SK-MEL-5 (cell line): ENCODE results near the gene FOXK1. TPM values are rescaled to one million over a fixed set of nuclear protein-coding genes. Genes with fewer than 3 reads are reported as not detected.
A peak's percentile ranks its signal among the peaks of the same experiment; 100 is the strongest.

Source experiments
- DNase-seq: peaks from one replicate; pipeline ENCODE4 v3.0.0-alpha.2; 2016; ENCODE audit warnings: low read depth, low spot score
- in situ Hi-C: cut with HindIII; loops from 2 replicates; pipeline ENCODE4 v1.10.0; 2016; ENCODE audit warnings: low sequenced_read_pairs, high pct_unique_total_duplicates, low pct_unique_long_range_greater_than_20kb
- total RNA-seq: library from RNA; depleted of rRNA; stranded (reverse); fragments of >200 nt; shearing (Covaris generic); gene quantifications from 2 replicates; pipeline ENCODE4 v1.2.3, GENCODE V29; 2014

FOXK1 gene
- total RNA-seq, 1 experiment from 2014 or later, result 14.5 TPM

DNA sequence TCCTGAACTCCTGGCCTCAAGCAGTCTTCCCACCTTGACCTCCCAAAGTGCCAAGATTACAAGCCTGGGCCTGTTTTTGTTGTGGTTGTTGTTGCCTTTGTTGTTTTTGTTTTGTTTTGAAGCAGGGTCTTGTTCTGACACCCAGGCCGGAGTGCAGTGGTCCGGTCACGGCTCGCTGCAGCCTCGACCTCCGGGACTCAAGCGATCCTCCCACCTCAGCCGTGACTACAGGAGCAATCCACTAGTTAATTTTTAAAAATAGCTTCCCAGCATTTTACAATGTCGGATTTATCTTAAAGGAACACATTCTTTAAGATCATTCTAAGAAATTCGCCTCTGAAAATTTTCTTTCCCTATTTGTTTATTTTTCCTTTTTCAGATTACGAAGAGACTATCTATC is 65.7 kb downstream of the FOXK1 start:
- no peak for DNase-seq
- in situ Hi-C loops, result no loop called here

- peak; percentile 31 for DNase-seq
- in situ Hi-C loops, result no loop called here
These were observed 66.2 kb downstream of the FOXK1 start for GRCh38 chr7:4748231-4748681.

DNA sequence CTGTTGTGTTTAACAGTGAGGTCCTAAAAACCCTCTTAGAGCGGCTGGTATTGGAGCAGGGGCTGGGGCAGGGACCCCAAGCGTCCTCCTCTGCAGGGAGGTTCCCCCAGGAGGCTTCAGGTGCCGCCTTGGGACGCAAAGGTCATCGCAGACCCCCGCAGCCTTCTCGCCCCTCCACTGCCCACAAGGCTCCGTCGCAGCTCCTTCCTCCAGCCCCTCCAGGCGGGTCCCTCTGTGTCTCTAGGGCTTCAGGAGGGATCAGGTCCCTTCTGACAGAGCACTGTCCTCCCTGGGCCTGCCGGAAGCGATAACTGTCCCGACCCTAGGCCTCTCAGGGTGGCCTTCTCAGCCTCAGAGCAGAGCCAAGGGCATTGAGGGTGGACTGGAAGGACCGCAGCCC is 67.3 kb downstream of the FOXK1 start:
- no peak for DNase-seq
- in situ Hi-C loops, result no loop called here

DNA sequence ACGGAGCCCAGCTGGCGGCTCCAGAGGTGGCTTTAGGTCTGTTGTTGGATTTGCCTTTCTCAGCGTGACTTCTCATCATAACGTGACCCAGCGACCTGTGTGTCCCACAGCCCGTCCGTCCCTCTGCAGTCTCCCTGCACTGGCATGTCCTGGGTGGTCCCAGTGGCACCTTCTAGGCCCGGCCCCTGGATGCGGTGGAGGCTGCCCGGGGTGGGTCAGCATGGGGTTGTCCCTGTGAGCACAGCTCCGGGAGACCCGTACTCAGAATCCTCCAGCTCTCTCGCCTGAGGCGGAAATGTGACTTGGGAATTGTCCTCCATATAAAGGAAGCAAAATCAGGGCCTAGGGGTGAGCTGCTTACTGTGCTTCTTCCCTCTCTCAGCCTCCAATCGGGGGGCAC is 67.7 kb downstream of the FOXK1 start:
- DNase-seq, result no peak
- in situ Hi-C loops, result no loop called here

DNA sequence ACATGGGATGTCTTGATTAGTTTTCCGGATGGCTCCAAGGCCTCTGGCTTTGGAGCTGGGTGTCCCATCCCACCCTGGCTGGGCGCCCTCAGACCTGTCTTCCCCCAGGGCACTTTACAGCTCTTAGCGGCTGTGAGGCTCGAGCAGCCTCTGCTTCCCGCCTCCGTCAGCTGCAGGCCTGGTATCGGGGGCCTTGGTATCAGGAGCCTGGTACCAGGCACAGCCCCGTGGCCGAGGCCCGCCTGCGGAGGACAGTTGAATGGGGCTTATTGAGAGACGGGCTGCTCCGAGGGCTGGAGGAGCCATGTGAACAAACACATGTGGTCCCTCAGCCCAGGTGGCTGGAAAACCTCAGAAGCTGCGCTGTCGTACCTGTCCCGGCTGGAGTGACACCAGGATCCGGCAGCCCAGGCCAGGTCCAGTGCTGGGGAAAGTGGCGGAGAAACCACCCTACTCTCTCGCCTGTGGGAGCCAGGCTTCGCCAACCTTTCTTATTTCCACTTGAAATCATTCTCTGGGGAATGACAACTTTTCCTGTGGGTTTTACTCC is 69.4 kb downstream of the FOXK1 start:
- in situ Hi-C loops, result no loop called here
- DNase-seq, result no peak

DNA sequence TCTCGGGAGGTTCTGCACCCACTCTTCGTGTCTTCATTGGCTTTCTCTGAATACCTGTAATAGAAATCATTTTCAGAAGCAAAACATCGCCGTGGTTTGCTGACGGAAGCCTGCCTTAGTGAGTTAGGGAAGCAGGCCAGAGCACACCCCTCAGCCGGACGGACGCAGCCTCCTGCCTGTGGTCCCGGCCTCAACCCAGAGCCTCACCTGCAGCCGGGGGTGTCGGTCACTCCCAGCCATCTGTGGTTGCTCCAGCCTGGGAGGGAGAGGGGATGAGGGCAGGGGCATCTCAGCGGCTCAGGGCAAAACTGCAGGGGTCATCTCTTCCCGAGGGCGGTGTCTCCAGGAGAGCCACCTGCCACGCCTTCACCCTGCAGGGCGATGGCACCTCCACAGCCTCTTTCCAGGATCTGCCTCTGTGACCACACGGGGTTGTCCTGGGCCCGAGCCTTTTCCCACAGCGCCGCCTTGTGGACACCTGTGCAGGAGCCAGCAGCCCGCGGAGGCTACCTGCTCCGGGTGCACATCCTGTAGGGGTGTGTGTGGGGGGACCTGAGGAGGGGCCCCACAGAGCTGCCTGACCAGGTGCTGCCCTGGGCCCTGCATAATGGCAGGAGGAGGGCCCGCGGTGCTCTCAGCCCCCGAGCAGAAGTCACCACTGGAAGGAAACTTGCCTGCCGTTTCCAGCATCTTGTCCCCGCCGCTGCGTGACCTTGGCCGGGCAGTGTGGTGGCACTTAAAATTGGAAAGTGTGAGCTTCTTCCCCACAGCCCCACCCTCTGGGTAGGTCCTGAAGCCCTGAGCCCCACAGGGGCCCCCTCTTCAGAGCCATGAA is 71.7 kb downstream of the FOXK1 start:
- in situ Hi-C loops, result no loop called here
- DNase-seq, result peak; percentile 76

- in situ Hi-C loops, result no loop called here
- no peak for DNase-seq
These were observed 72.4 kb downstream of the FOXK1 start for GRCh38 chr7:4754433-4755010.

DNA sequence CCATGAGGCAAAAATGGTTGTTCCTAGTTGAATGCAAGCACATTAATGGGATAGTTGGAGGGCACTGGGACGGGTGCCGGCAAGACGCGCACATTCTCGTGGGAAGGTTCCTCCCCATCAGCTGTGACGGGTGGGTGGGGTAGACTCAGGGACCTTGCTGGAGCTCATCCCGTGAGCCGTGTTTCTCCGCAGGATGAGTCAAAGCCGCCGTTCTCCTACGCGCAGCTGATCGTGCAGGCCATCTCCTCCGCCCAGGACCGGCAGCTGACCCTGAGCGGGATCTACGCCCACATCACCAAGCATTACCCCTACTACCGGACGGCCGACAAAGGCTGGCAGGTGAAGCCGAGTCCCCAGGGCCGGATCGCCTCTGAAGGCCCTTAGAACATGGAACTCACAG is 73.0 kb downstream of the FOXK1 start:
- in situ Hi-C loops, result no loop called here
- no peak for DNase-seq

- DNase-seq, result no peak
- in situ Hi-C loops, result no loop called here
These were observed 76.0 kb downstream of the FOXK1 start for GRCh38 chr7:4758111-4758510.

DNA sequence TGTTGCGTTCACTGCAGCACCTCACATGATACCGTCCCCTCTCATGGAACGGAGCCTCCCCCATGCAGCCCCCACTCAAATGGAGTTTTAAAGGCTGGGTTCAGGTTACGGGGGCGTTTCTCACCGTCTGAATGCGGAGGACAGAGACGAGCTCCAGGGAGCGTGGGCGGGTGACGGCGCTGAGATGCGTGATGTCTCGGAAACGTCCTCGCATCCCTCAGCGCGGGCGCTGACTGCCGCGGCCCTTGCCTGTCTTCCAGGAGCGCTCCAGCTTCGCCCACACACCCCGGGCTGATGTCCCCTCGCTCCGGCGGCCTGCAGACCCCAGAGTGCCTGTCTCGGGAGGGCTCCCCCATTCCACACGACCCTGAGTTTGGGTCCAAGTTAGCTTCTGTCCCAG is 76.7 kb downstream of the FOXK1 start:
- DNase-seq, result no peak
- in situ Hi-C loops, result no loop called here

DNA sequence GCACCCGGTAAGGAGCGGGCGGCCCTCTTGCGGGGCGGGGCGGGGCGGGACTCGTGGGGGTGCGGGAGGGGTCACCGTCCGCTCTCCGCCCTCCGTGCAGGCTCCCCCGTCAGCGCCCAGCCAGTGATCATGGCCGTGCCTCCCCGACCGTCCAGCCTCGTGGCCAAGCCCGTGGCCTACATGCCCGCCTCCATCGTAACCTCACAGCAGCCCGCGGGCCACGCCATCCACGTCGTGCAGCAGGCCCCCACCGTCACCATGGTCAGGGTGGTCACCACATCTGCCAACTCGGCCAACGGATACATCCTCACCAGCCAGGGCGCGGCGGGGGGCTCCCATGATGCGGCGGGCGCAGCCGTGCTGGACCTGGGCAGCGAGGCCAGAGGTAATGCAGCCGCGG is 77.1 kb downstream of the FOXK1 start:
- DNase-seq, result no peak
- in situ Hi-C loops, result no loop called here

GRCh38 chr7:4760952-4761351 is 78.9 kb downstream of the FOXK1 start:
- in situ Hi-C loops, result no loop called here
- DNase-seq, result no peak

DNA sequence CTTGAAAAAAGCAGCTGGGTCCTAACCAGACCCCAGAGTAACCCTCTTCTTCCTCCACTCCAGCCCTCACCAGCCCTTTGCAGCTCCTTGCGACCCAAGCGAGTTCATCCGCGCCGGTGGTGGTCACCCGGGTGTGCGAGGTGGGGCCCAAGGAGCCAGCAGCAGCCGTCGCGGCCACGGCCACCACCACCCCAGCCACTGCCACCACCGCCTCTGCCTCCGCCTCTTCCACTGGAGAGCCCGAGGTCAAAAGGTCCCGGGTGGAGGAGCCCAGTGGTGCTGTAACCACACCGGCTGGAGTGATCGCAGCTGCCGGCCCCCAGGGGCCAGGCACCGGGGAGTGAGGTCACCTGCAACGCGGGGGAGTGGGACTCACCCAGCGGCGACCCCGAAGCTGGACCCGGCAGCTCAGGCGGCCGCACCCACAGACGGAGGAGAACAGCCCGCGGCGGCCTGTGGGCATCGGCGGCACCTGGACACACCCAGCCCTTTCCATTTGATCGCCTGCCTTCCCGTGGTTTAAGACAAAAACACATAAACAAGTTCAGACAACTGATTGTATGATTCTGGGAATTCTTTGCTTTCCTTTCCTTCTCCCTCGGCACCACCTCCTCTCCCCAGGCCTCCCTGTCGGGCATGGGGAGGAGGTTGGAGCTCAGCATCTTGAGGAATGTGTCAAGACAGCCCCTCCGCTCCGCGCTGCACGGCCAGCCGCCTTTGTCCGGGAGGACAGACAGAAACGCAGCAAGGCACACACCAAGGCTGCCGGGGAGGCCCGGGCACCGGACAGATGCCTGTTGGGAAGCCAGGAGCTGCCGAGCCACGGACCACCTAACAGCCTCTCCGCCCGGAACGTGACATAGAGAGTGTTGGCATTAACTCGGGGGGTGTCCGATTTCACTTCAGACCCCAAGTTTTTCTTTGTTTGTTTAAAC is 80.3 kb downstream of the FOXK1 start:
- DNase-seq, result no peak
- in situ Hi-C loops, result no loop called here

DNA sequence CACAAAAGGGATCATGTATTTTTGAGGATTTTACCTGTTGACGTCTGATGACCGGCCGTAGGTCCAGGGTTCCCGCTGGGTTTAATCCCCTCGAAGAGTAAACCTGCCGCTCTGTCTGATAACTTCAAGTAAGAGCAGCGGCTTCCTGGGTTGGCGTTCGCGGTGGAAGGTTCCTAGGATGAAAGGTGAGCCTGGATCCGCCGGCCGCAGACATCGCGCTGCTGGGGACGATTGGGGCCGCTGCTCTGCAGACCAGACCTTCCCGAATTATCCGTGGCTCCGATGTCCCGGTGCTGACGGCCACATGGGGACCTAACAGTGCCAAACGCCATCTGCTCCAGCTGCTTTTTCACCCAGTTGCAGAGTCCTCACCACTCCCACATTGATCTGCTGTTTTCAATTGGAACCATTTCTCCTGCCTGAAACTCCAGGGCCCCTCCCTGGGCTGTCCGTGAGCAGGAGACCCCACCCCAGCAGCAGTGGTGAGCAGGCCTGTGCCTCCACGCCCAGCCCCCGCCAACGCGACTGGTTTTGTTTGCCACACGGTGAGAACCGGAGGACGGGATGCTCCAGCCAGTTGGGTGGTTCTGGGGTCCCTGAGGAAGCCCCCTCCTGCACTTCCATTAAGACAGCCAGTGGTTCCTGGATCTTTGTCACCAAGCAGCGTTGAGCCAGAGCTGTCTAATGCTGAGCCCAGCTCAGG is 81.1 kb downstream of the FOXK1 start:
- DNase-seq, result no peak
- in situ Hi-C loops, result no loop called here

DNA sequence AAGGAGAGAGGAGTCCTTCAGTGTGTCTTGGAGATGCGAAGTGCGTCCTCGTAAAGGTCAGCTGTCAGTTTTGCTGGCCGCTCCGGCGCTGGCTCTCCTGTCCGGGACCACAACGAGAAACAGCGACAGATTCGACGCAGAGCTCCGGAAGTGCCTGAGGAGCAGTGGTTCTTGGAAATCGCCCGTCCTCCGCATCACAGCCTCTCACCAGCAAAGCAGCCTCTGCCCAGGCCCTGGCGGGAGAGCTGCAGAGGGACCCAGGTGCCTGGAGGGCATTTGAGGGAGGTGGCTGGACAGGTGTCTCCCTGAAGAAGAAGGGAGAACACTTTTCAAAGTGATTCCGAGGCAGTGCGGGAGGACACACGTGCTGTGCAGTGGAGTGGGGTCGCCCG is 81.7 kb downstream of the FOXK1 start:
- DNase-seq, result no peak
- in situ Hi-C loops, result no loop called here

GRCh38 chr7:4764402-4765007 is 82.4 kb downstream of the FOXK1 start:
- no peak for DNase-seq
- in situ Hi-C loops, result no loop called here

GRCh38 chr7:4765776-4766490 is 83.8 kb downstream of the FOXK1 start:
- in situ Hi-C loops, result no loop called here
- DNase-seq, result peak; percentile 30
